ENCODE results near the gene CPA4. TPM values are rescaled to one million over a fixed set of nuclear protein-coding genes. Genes with fewer than 3 reads are reported as not detected.

CPA4 gene
- total RNA-seq, 4 donors from 2014 or later: not detected

DNA sequence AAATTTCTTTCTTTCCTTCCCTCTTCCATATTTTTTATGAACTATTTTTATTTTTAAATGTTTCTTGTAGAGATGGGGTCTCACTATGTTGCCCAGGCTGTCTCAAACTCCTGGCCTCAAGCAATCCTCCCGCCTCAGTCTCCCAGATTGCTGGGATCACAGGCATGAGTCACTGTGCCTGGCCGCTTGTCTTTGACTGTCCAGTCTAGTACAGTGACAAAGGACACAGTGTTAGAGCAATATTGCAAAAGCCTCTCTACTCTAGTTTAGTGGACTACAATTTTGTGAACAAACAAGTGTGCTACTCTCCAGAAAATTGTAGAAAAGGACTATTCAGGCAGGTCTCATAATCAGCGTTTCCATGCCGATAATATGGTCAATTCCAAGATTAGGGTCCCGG, 11.0 kb downstream of the CPA4 start:
- 95 to 99% methylated on average over 5 of the region's 5 CpGs for WGBS, 2 donors
- intact Hi-C loops (cut with DNase I): no loop called here
- TF ChIP-seq, protein P1, sequence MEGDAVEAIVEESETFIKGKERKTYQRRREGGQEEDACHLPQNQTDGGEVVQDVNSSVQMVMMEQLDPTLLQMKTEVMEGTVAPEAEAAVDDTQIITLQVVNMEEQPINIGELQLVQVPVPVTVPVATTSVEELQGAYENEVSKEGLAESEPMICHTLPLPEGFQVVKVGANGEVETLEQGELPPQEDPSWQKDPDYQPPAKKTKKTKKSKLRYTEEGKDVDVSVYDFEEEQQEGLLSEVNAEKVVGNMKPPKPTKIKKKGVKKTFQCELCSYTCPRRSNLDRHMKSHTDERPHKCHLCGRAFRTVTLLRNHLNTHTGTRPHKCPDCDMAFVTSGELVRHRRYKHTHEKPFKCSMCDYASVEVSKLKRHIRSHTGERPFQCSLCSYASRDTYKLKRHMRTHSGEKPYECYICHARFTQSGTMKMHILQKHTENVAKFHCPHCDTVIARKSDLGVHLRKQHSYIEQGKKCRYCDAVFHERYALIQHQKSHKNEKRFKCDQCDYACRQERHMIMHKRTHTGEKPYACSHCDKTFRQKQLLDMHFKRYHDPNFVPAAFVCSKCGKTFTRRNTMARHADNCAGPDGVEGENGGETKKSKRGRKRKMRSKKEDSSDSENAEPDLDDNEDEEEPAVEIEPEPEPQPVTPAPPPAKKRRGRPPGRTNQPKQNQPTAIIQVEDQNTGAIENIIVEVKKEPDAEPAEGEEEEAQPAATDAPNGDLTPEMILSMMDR (IDR thresholded peaks at IDR 0.05): no peak
- no peak for TF ChIP-seq POLR2A (IDR thresholded peaks at IDR 0.05)
- H3K4me3 ChIP-seq (replicated peaks in 1 of 3): no peak overlapping the region
- no peaks in the 10 kb centered on the region for H3K36me3 ChIP-seq
- no peak overlapping the region for H3K27ac ChIP-seq
- DNase-seq: no peak
- no peaks in the 10 kb centered on the region for H3K9me3 ChIP-seq
- no peaks in the 10 kb centered on the region for H3K4me1 ChIP-seq
- H3K27me3 ChIP-seq: no peaks in the 10 kb centered on the region

DNA sequence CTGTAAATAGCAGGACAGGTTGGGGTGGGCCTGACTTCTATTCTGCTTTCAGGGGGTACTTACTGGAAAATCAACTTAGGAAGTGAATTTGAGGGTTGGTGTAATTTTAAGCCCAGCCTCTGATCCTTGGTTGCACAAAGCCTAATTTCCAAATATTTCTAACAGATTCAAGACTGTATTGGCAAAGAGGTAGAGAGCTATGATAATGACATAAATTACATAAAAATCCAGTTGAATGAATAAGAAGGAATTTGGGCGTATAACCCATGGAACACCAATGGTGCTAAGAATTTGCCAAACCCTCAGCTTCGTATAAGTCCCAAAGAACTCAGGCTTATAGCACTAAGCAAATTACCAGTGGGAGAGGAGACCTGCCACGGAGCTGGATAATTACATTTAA, 11.9 kb downstream of the CPA4 start:
- no peaks in the 10 kb centered on the region for H3K27me3 ChIP-seq
- H3K4me3 ChIP-seq (replicated peaks in 1 of 3): no peak overlapping the region
- intact Hi-C loops (cut with DNase I): no loop called here
- no peaks in the 10 kb centered on the region for H3K4me1 ChIP-seq
- DNase-seq: no peak
- TF ChIP-seq POLR2A (IDR thresholded peaks at IDR 0.05): no peak
- TF ChIP-seq, protein P1 (IDR thresholded peaks at IDR 0.05): no peak
- H3K27ac ChIP-seq: no peak overlapping the region
- WGBS, 2 donors: 92 to 97% methylated on average over 3 of the region's 3 CpGs
- no peaks in the 10 kb centered on the region for H3K36me3 ChIP-seq
- H3K9me3 ChIP-seq: no peaks in the 10 kb centered on the region

DNA sequence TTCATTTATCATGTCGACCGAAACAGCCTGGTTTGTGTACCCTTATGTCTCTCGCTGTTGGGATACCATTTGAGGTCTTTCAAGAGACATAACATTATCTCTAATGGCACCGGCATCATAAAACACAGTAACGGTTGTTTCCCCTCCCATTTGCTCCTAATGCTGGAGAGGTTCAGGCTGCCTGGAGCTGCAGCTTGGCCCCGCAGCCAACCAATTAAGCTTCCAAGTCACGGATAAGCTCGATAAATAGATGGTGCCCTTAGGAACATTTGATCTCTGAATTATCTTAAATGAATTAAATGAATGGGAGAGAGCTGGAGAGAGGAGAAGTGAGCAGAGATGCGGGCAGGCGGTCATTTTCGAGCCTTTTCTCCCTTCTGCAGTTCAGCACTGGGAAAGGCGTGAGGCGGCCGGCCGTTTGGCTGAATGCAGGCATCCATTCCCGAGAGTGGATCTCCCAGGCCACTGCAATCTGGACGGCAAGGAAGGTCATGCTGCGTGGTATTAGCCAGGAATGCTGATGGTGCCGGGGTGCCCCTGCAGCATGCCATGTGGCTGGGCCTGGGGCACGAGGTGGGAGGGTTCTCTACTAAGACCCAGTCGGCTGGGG, 12.6 kb downstream of the CPA4 start:
- no peaks in the 10 kb centered on the region for H3K4me1 ChIP-seq
- 85% methylated on average over 21 of the region's 21 CpGs for WGBS, 2 donors
- intact Hi-C loops (cut with DNase I): no loop called here
- no peaks in the 10 kb centered on the region for H3K9me3 ChIP-seq
- TF ChIP-seq POLR2A (IDR thresholded peaks at IDR 0.05): no peak
- TF ChIP-seq, protein P1 (IDR thresholded peaks at IDR 0.05): no peak
- no peak overlapping the region for H3K27ac ChIP-seq
- no peaks in the 10 kb centered on the region for H3K36me3 ChIP-seq
- no peaks in the 10 kb centered on the region for H3K27me3 ChIP-seq
- H3K4me3 ChIP-seq (replicated peaks in 1 of 3): no peak overlapping the region
- DNase-seq: no peak

DNA sequence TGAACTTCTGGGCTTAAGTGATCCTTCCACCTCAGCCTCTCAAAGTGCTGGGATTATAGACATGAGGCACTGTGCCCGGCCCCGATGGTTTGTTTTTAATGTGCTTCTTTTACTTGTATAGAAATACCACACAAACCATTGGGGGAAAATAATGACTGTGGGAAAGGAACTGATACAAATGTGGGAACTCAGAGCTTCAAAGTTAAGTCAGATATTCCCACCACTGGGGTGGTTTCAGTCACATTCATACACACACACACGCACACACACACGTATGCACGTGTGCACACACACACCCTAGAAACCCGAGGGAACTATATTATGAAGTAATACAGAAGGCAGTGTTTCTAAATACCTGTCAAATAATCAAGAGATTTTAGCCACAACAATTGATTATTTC, 17.0 kb downstream of the CPA4 start:
- no peaks in the 10 kb centered on the region for H3K36me3 ChIP-seq
- DNase-seq: no peak
- no peaks in the 10 kb centered on the region for H3K9me3 ChIP-seq
- 80 to 87% methylated on average over 6 of the region's 6 CpGs for WGBS, 2 donors
- TF ChIP-seq, protein P1 (IDR thresholded peaks at IDR 0.05): no peak
- TF ChIP-seq POLR2A (IDR thresholded peaks at IDR 0.05): no peak
- H3K4me3 ChIP-seq (replicated peaks in 1 of 3): no peak overlapping the region
- H3K27me3 ChIP-seq: no peaks in the 10 kb centered on the region
- H3K4me1 ChIP-seq: no peaks in the 10 kb centered on the region
- no peak overlapping the region for H3K27ac ChIP-seq
- intact Hi-C loops (cut with DNase I): no loop called here

DNA sequence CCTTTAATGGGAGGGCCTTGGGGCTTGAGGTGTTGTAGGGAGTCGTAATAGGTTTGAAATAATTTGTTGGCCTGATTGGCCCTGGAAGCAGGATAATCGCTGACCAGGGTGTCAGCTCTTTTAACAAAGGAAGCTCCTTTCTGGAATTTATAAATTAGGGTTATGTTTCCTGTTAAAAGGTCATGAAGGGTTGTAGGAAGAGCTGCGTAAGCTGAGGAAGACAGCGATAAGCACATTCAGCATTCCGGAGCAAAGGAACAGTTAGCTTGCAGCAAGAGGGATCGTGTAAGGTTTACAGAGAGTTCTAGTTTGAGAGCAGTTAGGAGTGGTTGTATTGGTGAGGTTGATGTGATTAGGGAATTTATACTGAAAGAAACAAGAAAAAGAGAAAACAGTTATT, 21.3 kb downstream of the CPA4 start:
- Histone ChIP-seq H3K36me3 (no peaks in the 10 kb centered on the region), H3K27me3 (no peaks in the 10 kb centered on the region), H3K4me3 (replicated peaks in 1 of 3) (no peak overlapping the region), H3K4me1 (no peaks in the 10 kb centered on the region), H3K27ac (no peak overlapping the region), H3K9me3 (no peaks in the 10 kb centered on the region)
- TF ChIP-seq, protein P1 (IDR thresholded peaks at IDR 0.05): no peak
- TF ChIP-seq POLR2A (IDR thresholded peaks at IDR 0.05): no peak
- DNase-seq: no peak
- WGBS, 2 donors: 84 to 86% methylated on average over 6 of the region's 6 CpGs
- intact Hi-C loops (cut with DNase I): no loop called here
